Neuronal stem cell (in vitro differentiated cells): ENCODE data around the gene ADIG.

Source experiments
- DNase-seq: peaks from one replicate; pipeline ENCODE4 v3.0.0-alpha.2; 2013; ENCODE audit warnings: low spot score
- H2AFZ ChIP-seq: one replicate; pipeline ENCODE4 v1.6.1; 2013; ENCODE audit warnings: mild to moderate bottlenecking, low read length, inconsistent platforms
- H2AK5ac ChIP-seq: 2 replicates; pipeline ENCODE4 v1.6.1; 2013; ENCODE audit warnings: low read depth, mild to moderate bottlenecking, inconsistent platforms, low read length, moderate library complexity, mixed read lengths
- H2BK120ac ChIP-seq: 2 replicates; pipeline ENCODE4 v1.6.1; 2013; ENCODE audit warnings: low read depth, mild to moderate bottlenecking, inconsistent platforms, low read length, moderate library complexity, mixed read lengths
- H2BK12ac ChIP-seq: one replicate; pipeline ENCODE4 v1.6.1; 2013; ENCODE audit warnings: low read length, inconsistent platforms
- H2BK15ac ChIP-seq: 2 replicates; pipeline ENCODE4 v1.6.1; 2013; ENCODE audit warnings: mild to moderate bottlenecking, low read length, inconsistent platforms, mixed read lengths
- H2BK5ac ChIP-seq: one replicate; pipeline ENCODE4 v1.6.1; 2013; ENCODE audit warnings: inconsistent platforms, mild to moderate bottlenecking, low read length, moderate library complexity
- H3K14ac ChIP-seq: one replicate; pipeline ENCODE4 v1.6.1; 2013; ENCODE audit warnings: low read length, inconsistent platforms
- H3K18ac ChIP-seq: 2 replicates; pipeline ENCODE4 v1.6.1; 2013; ENCODE audit warnings: low read length, inconsistent platforms
- H3K23ac ChIP-seq: 2 replicates; pipeline ENCODE4 v1.6.1; 2013; ENCODE audit warnings: low read depth, mild to moderate bottlenecking, mixed read lengths, low read length, inconsistent platforms; ENCODE audit not compliant: poor library complexity
- H3K27ac ChIP-seq: replicated peaks from 3 replicates; pipeline ENCODE4 v1.5.1; 2013; ENCODE audit warnings: low read length, inconsistent platforms
- H3K27me3 ChIP-seq, 3 experiments: 2 replicates each; pipeline ENCODE4 v1.6.1; 2013; ENCODE audit warnings: low read length in 3 of 3, mild to moderate bottlenecking in 2 of 3, inconsistent platforms in 1 of 3, low read depth in 1 of 3, mixed read lengths in 1 of 3, moderate library complexity in 1 of 3; ENCODE audit not compliant: control insufficient read depth in 3 of 3, insufficient read depth in 3 of 3
- H3K36me3 ChIP-seq, 2 donors: replicated peaks in 1 of 2; 2 replicates each; pipeline ENCODE4 v1.6.1; 2013; ENCODE audit warnings: low read length in 2 of 2; ENCODE audit not compliant: control insufficient read depth in 2 of 2, insufficient read depth in 2 of 2
- H3K4ac ChIP-seq: 2 replicates; pipeline ENCODE4 v1.6.1; 2013; ENCODE audit warnings: inconsistent platforms, mild to moderate bottlenecking, low read length, moderate library complexity
- H3K4me1 ChIP-seq, 2 donors: 1 replicate in 1 of 2; 2 replicates in 1 of 2; pipeline ENCODE4 v1.6.1; 2013; ENCODE audit warnings: low read length in 2 of 2, low read depth in 1 of 2; ENCODE audit not compliant: control insufficient read depth in 2 of 2, insufficient read depth in 1 of 2
- H3K4me2 ChIP-seq: one replicate; pipeline ENCODE4 v1.6.1; 2013; ENCODE audit warnings: mild to moderate bottlenecking, low read length, inconsistent platforms; ENCODE audit not compliant: insufficient read depth, poor library complexity, severe bottlenecking
- H3K4me3 ChIP-seq, 2 donors: 2 replicates each; pipeline ENCODE4 v1.5.1; 2013; ENCODE audit warnings: low read length in 2 of 2, mild to moderate bottlenecking in 2 of 2, inconsistent platforms in 1 of 2, moderate library complexity in 1 of 2
- H3K79me1 ChIP-seq: one replicate; pipeline ENCODE4 v1.6.1; 2013; ENCODE audit warnings: low read depth, mild to moderate bottlenecking, inconsistent platforms, low read length, moderate library complexity
- H3K9ac ChIP-seq: one replicate; pipeline ENCODE4 v1.6.1; 2013; ENCODE audit warnings: mild to moderate bottlenecking, low read depth, low read length, inconsistent platforms; ENCODE audit not compliant: poor library complexity
- H3K9me3 ChIP-seq, 2 donors: replicated peaks in 1 of 2; 2 replicates each; pipeline versions ENCODE3 to v1.6.1; 2013; ENCODE audit warnings: low read length in 2 of 2, mild to moderate bottlenecking in 2 of 2, inconsistent platforms in 1 of 2, low read depth in 1 of 2, mixed read lengths in 1 of 2, moderate library complexity in 1 of 2; ENCODE audit not compliant: control insufficient read depth in 2 of 2, insufficient read depth in 1 of 2
- H4K8ac ChIP-seq: one replicate; pipeline ENCODE4 v1.6.1; 2013; ENCODE audit warnings: low read depth, mild to moderate bottlenecking, inconsistent platforms, low read length, moderate library complexity
- H4K91ac ChIP-seq: one replicate; pipeline ENCODE4 v1.6.1; 2013; ENCODE audit warnings: low read length, low read depth, mild to moderate bottlenecking, inconsistent platforms; ENCODE audit not compliant: poor library complexity
- WGBS, 2 donors: extraction: QIAGEN DNeasy Blood & Tissue Kit; methylation state at CpG; one replicate each; pipeline ENCODE4 v1.1.7; 2013; ENCODE audit warnings: missing lambda C conversion rate in 2 of 2, mixed read lengths in 1 of 2; ENCODE audit not compliant: insufficient read length in 2 of 2, insufficient replicate concordance in 1 of 2; ENCODE audit errors: extremely low coverage in 2 of 2; 5-methylcytosine and 5-hydroxymethylcytosine counted together

Gene ADIG

GRCh38 chr20:38548356-38549083, 32.5 kb upstream of the ADIG start:
- Histone ChIP-seq H3K4ac (no peak overlapping the region), H2BK12ac (no peak overlapping the region), H4K8ac (no peak overlapping the region), H3K79me1 (no peaks in the 10 kb centered on the region), H3K36me3 (peaks cover 13 to 98% of the 10 kb centered on the region in 2 donors), H3K4me1 (no peaks in the 10 kb centered on the region), H4K91ac (no peak overlapping the region), H3K9ac (no peak overlapping the region), H3K4me3 (no peak overlapping the region), H2BK5ac (no peak overlapping the region), H3K9me3 (no peaks in the 10 kb centered on the region), H2BK120ac (no peak overlapping the region), H3K27ac (no peak overlapping the region), H2BK15ac (no peak overlapping the region), H3K23ac (no peak overlapping the region), H3K18ac (no peak overlapping the region), H2AFZ (no peak overlapping the region), H3K4me2 (no peak overlapping the region), H2AK5ac (no peak overlapping the region), H3K14ac (no peak overlapping the region), H3K27me3 (no peaks in the 10 kb centered on the region)
- DNase-seq, result no peak
- WGBS, 2 donors, result no CpG with 5 or more reads among the region's 3 CpGs

DNA sequence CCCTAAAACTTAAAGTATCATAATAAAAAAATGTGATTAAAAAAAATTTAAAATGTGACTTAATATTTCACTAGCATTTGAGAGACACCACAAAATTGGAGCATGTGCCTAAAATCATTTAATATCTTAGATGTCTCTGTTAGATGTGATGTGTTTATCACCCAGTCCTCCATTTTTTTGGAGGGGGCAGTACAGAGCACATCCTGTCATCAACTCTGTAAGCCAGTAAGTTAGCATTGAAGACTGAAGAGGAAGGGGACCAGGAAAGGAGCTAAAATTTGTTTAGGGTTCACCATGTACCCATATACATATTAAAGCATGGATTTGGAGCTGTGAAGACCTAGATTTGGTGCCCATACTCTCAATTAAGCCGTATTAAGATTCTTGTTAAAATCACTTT, 30.7 kb upstream of the ADIG start:
- Histone ChIP-seq H4K91ac (no peak overlapping the region), H3K36me3 (peaks cover 13 to 99% of the 10 kb centered on the region in 2 donors), H2BK5ac (no peak overlapping the region), H3K9me3 (peaks cover 0 to 5% of the 10 kb centered on the region in 2 donors), H3K4me2 (no peak overlapping the region), H3K79me1 (no peaks in the 10 kb centered on the region), H2BK15ac (no peak overlapping the region), H2BK120ac (no peak overlapping the region), H3K27ac (no peak overlapping the region), H2AK5ac (no peak overlapping the region), H3K4ac (no peak overlapping the region), H3K4me3 (no peak overlapping the region), H4K8ac (no peak overlapping the region), H2AFZ (no peak overlapping the region), H2BK12ac (no peak overlapping the region), H3K9ac (no peak overlapping the region), H3K14ac (no peak overlapping the region), H3K23ac (no peak overlapping the region), H3K4me1 (no peaks in the 10 kb centered on the region), H3K27me3 (no peaks in the 10 kb centered on the region), H3K18ac (no peak overlapping the region)
- DNase-seq, result no peak
- no CpG with 5 or more reads among the region's 1 CpG for WGBS, 2 donors

DNA sequence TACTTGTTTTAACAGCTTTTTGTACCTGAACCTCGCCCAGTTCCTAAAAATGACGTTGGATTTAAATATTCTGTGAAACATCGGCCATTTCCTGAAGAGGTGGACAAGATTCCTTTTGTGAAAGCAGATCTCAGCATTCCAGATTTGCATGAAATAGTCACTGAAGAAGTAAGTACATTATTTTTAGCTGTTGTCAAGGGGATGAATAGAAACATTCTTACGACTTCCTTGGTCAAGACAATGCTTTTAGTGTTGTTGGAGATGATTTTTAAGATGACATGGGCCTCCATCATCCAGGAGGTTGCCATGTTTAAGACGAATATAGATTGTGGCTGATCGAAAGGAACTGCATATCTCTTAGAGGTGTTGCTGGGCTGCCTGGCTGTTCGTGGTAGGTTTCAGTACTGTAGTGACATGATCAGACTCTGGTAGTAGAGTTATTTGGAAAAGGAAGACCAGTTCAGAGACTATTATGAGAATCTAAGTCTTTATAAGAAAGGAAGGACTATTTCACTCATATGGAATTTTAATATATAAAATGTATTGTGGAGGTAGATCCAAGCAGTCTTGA, 29.9 kb upstream of the ADIG start:
- Histone ChIP-seq H3K23ac (no peak overlapping the region), H3K9ac (no peak overlapping the region), H3K4ac (no peak overlapping the region), H2BK5ac (no peak overlapping the region), H3K4me3 (no peak overlapping the region), H3K14ac (no peak overlapping the region), H2AK5ac (no peak overlapping the region), H3K27me3 (no peaks in the 10 kb centered on the region), H2BK15ac (no peak overlapping the region), H3K9me3 (peaks cover 0 to 5% of the 10 kb centered on the region in 2 donors), H2AFZ (no peak overlapping the region), H3K36me3 (peaks cover 11 to 99% of the 10 kb centered on the region in 2 donors), H3K79me1 (no peaks in the 10 kb centered on the region), H3K4me1 (no peaks in the 10 kb centered on the region), H3K4me2 (no peak overlapping the region), H2BK120ac (no peak overlapping the region), H2BK12ac (no peak overlapping the region), H4K8ac (no peak overlapping the region), H3K27ac (no peak overlapping the region), H4K91ac (no peak overlapping the region), H3K18ac (no peak overlapping the region)
- no CpG with 5 or more reads among the region's 7 CpGs for WGBS, 2 donors
- DNase-seq, result no peak

GRCh38 chr20:38554986-38555385, 26.0 kb upstream of the ADIG start:
- Histone ChIP-seq H3K27me3 (no peaks in the 10 kb centered on the region), H3K27ac (no peak overlapping the region), H3K4me2 (no peak overlapping the region), H2AK5ac (no peak overlapping the region), H3K23ac (no peak overlapping the region), H4K91ac (no peak overlapping the region), H2BK120ac (no peak overlapping the region), H3K4ac (no peak overlapping the region), H3K79me1 (no peaks in the 10 kb centered on the region), H3K14ac (no peak overlapping the region), H3K4me1 (no peaks in the 10 kb centered on the region), H3K18ac (no peak overlapping the region), H3K9ac (no peak overlapping the region), H2BK15ac (no peak overlapping the region), H3K36me3 (peaks cover 9 to 100% of the 10 kb centered on the region in 2 donors), H2AFZ (no peak overlapping the region), H4K8ac (no peak overlapping the region), H3K9me3 (peaks cover 0 to 5% of the 10 kb centered on the region in 2 donors), H3K4me3 (no peak overlapping the region), H2BK12ac (no peak overlapping the region), H2BK5ac (no peak overlapping the region)
- whole genome bisulfite sequencing, 2 donors, result 100% methylated on average over 1 of the region's 2 CpGs
- no peak for DNase-seq
